NB4 (cell line): ENCODE measurements around the gene MTMR1.

ENCODE experiments used
- DNase-seq: peaks from one replicate; pipeline ENCODE4 v3.0.0; 2010; ENCODE audit warnings: low read depth
- H3K4me3 ChIP-seq: one replicate; pipeline ENCODE4 v1.5.1; 2011; ENCODE audit warnings: mild to moderate bottlenecking, low read depth, low read length, moderate library complexity
- MYC ChIP-seq: IDR thresholded peaks from 2 replicates; pipeline ENCODE4 v1.6.1; 2011; ENCODE audit warnings: low read depth, low read length
- POLR2A ChIP-seq: IDR thresholded peaks from 2 replicates; pipeline ENCODE4 v1.6.1; 2011; ENCODE audit warnings: mild to moderate bottlenecking; ENCODE audit not compliant: insufficient read length; ENCODE audit errors: extremely low read depth
- TF ChIP-seq, protein P1 (sequence below): IDR thresholded peaks from one replicate; pipeline ENCODE4 v1.5.1; 2012; ENCODE audit warnings: low read depth, low read length
- TF ChIP-seq, protein P2 (sequence below): IDR thresholded peaks from 2 replicates; pipeline ENCODE4 v1.6.1; 2011; ENCODE audit warnings: low read depth, low read length

Gene MTMR1

DNA sequence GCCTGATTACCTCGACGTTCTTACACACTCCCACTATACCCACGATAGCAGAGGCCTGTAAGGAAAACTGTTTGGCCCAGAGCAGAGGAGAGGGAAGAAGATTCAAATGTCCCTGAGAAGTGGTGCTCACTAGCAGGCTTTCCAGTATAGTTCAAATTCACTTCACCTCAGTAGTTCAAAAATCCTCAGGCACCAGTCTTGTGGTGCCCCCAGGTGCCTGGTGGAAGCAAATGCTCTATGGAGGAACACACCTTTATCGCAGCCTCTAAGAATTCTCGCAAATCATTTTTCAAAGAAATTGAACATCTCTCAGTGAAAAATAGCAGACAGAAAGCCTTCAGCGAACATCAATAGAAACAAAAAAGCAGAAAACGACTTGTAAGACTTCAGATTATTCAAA, 12.2 kb upstream of the MTMR1 start:
- peak; percentile 34 for DNase-seq
- no peak overlapping the region for H3K4me3 ChIP-seq
- TF ChIP-seq, protein P1, sequence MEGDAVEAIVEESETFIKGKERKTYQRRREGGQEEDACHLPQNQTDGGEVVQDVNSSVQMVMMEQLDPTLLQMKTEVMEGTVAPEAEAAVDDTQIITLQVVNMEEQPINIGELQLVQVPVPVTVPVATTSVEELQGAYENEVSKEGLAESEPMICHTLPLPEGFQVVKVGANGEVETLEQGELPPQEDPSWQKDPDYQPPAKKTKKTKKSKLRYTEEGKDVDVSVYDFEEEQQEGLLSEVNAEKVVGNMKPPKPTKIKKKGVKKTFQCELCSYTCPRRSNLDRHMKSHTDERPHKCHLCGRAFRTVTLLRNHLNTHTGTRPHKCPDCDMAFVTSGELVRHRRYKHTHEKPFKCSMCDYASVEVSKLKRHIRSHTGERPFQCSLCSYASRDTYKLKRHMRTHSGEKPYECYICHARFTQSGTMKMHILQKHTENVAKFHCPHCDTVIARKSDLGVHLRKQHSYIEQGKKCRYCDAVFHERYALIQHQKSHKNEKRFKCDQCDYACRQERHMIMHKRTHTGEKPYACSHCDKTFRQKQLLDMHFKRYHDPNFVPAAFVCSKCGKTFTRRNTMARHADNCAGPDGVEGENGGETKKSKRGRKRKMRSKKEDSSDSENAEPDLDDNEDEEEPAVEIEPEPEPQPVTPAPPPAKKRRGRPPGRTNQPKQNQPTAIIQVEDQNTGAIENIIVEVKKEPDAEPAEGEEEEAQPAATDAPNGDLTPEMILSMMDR = peak; percentile 25
- no peak for TF ChIP-seq MYC

DNA sequence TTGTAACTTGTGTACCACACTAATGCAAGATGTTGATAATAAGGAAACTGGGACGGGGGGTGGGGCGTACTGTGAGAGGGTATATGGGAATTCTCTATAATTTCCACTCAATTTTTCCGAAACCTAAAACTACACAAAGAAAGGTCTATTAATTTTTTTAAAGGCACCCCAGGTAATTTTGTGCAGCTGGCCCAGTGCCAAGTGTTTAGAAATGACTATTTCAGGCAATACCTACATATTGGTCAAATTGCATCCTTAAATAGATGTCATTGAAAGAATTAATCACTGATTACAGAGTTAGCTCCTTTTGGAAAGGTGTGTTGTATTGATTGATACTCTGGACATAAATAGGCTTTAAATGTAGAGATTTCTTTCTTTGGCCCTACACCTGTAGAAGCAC, 10.1 kb upstream of the MTMR1 start:
- TF ChIP-seq, protein P2, sequence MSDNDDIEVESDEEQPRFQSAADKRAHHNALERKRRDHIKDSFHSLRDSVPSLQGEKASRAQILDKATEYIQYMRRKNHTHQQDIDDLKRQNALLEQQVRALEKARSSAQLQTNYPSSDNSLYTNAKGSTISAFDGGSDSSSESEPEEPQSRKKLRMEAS = no peak
- TF ChIP-seq, protein P1 = no peak
- TF ChIP-seq POLR2A (no peak), MYC (no peak)
- DNase-seq = no peak
- no peak overlapping the region for H3K4me3 ChIP-seq

DNA sequence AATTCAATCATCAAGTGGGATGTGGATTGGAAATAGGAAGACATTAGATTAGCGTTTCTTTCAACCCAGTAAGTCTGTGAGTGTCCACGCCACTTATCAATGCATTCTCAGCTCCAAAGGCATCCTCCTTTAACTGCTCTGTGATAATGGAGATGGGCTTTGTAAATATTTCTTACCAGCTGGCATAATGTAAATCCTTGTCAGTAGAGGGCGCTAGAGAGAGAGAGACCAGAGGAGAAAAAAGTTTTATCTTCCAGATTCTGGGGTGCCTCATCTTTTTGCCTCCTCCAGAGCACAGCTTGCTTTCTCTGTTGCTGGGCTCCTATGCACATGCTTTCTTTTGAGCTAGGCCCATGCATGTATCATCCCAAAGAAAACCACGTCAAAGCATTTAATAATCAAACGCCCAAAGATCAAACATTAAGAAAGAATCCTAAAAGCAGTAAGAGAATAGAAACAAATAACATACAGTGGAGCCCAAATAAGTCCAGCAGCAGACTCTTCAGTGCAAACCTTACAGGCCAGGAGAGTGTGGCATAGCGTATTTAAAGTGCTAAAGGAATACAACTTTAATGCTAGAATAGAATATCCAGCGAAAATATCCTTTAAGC, 9.6 kb upstream of the MTMR1 start:
- TF ChIP-seq MYC = no peak
- TF ChIP-seq, protein P1 = peak; percentile 35
- TF ChIP-seq POLR2A = no peak
- TF ChIP-seq, protein P2 = no peak
- peak; percentile 57 for DNase-seq
- no peak overlapping the region for H3K4me3 ChIP-seq

DNA sequence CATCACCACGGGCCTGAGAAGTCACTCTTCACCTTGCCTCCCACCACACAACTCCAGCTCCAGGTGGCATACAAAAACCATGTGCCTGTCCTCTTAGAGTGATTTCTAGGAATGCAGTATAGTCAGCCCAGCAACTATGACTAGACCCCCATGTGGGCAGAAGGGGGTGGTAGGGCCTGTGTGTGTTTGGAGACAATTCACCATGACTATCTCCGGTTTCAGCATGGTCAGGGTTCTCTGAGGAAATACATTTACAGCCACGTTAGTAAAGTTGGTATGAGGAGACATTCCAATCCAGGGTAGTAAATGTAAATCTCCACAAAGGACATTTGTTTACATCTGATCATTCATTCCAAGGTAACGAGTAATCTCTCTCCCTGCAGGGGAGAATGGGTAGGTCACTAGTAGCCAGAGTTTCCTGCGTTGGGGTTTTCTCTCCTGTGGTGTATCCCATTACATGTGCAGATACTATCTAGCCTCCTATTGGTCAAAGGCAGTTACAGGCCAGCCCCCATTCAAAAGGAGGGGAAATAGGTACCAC, 4.2 kb upstream of the MTMR1 start:
- TF ChIP-seq MYC (no peak), POLR2A (no peak)
- TF ChIP-seq, protein P1 = no peak
- TF ChIP-seq, protein P2 = no peak
- no peak for DNase-seq
- H3K4me3 ChIP-seq = no peak overlapping the region

DNA sequence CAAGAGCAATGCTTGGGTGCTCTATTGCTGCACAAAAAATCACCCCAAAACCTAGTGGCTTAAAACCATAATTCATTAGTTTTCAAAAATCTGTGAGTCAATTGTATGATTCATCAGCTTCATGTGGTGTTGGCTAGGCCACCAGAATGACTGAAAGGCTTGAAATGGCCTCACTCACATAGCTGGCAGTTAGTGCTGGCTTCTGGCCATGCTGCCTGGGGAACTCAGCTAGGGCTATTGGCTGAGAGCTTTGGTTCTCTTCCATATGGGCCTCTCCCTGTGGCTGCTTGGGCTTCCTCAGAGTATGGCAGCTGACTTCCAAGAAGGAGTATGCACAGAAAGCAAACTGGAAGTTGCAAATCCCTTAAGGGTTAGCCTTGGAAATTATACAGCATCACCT, 3.1 kb upstream of the MTMR1 start:
- peak; percentile 19 for DNase-seq
- TF ChIP-seq MYC (no peak), POLR2A (no peak)
- TF ChIP-seq, protein P2 = no peak
- TF ChIP-seq, protein P1 = no peak
- no peak overlapping the region for H3K4me3 ChIP-seq
